ENCODE data around the gene PPFIBP1.

The PPFIBP1 gene

GRCh38 chr12:27674989-27675388, 151.0 kb downstream of the PPFIBP1 start:
- DNase-seq = no peak

GRCh38 chr12:27680619-27681018, 156.6 kb downstream of the PPFIBP1 start:
- no peak for DNase-seq

- no peak for DNase-seq
These were observed 158.5 kb downstream of the PPFIBP1 start for GRCh38 chr12:27682534-27682933.

GRCh38 chr12:27685274-27685673, 161.3 kb downstream of the PPFIBP1 start:
- no peak for DNase-seq

- DNase-seq = no peak
These were observed 162.1 kb downstream of the PPFIBP1 start for GRCh38 chr12:27686147-27686546.

GRCh38 chr12:27688671-27689070, 164.7 kb downstream of the PPFIBP1 start:
- no peak for DNase-seq

GRCh38 chr12:27689558-27690180, 165.7 kb downstream of the PPFIBP1 start:
- no peak for DNase-seq

- no peak for DNase-seq
These were observed 169.4 kb downstream of the PPFIBP1 start for GRCh38 chr12:27693403-27693802.

GRCh38 chr12:27695556-27696292, 171.7 kb downstream of the PPFIBP1 start:
- no peak for DNase-seq

GRCh38 chr12:27696293-27696652, 172.3 kb downstream of the PPFIBP1 start, which contains the start of gene REP15:
Gene REP15, plus strand, starts transcription at chr12:27696447. Its CDS starts 116 bp downstream, at chr12:27696563.
- DNase-seq = no peak

- no peak for DNase-seq
These were observed 173.0 kb downstream of the PPFIBP1 start for GRCh38 chr12:27696864-27697564.

- peak; percentile 75 for DNase-seq
These were observed 179.9 kb downstream of the PPFIBP1 start for GRCh38 chr12:27703720-27704452.

- DNase-seq = no peak
These were observed 181.3 kb downstream of the PPFIBP1 start for GRCh38 chr12:27705263-27705662.

- no peak for DNase-seq
These were observed 183.2 kb downstream of the PPFIBP1 start for GRCh38 chr12:27707216-27707615.

- no peak for DNase-seq
These were observed 185.4 kb downstream of the PPFIBP1 start for GRCh38 chr12:27709212-27709931.

- peak; percentile 31 for DNase-seq
These were observed 186.1 kb downstream of the PPFIBP1 start for GRCh38 chr12:27709932-27710591.

GRCh38 chr12:27710592-27711316, 186.7 kb downstream of the PPFIBP1 start, which contains the start of gene MRPS35:
Gene MRPS35, plus strand, starts transcription at chr12:27710832. Its CDS starts 12 bp downstream, at chr12:27710844.
- peak; percentile 93 for DNase-seq

- DNase-seq = no peak
These were observed 187.3 kb downstream of the PPFIBP1 start for GRCh38 chr12:27711317-27711682.

- no peak for DNase-seq
These were observed 188.0 kb downstream of the PPFIBP1 start for GRCh38 chr12:27711967-27712366.

- DNase-seq = no peak
These were observed 199.2 kb downstream of the PPFIBP1 start for GRCh38 chr12:27723212-27723611.

- DNase-seq = no peak
These were observed 206.1 kb downstream of the PPFIBP1 start for GRCh38 chr12:27730097-27730588.
